NCI-H187 treated with DMSO at 0.1 percent for 48 hours (cell line): ENCODE results near the gene MYRIP.
"Not testable (repeated sequence)": the region's sequence is repeated elsewhere in the genome, so short reads cannot be mapped to it uniquely, and the experiment has no call there.

Source experiments
- DNase-seq: peaks from one replicate; lab custom pipeline; 2025; lab: John Stamatoyannopoulos, UW

The MYRIP gene

GRCh38 chr3:40037582-40037981 is 228.2 kb downstream of the MYRIP start:
- DNase-seq: no peak

GRCh38 chr3:40042752-40043443 is 233.5 kb downstream of the MYRIP start:
- DNase-seq: no peak

GRCh38 chr3:40043444-40043755 is 234.0 kb downstream of the MYRIP start:
- no peak for DNase-seq

DNA sequence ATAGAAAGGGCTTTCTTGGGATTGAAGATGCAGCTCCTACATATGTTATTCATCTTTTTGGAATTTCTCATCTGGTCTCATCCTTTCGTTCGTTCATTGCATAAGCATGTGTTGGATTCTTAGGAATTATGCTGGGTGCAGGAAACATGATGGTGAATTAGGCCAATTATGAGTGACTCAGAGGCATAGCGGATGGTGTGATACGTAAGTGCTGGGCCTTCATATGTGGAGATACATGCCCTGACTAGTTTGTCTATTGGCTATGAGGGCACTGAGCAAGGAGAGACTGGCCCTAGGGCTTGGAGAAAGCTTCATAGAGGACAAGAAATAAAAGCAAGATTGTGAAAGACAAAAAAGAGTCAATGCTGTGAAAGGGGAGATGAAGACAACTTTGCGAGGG is 235.1 kb downstream of the MYRIP start:
- no peak for DNase-seq

DNA sequence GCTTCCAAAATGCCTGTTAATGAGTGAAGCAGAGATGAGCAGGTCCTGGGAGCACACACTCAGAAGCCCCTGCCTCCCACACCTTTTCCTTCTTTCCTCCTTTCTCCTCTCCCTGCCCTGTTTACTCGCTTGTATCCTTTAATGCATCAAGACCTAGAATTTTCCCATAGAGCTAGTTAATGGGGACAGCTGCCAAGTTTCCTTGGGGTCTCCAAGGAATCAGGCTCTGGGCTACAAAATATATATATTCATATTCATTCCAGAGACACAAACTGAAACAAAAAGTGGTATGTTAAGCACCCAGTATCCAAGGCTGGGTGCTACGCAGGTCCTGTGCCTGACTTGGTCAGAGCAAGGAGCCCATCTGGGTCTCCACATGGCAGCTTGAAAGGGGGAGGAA is 235.6 kb downstream of the MYRIP start:
- DNase-seq: no peak

DNA sequence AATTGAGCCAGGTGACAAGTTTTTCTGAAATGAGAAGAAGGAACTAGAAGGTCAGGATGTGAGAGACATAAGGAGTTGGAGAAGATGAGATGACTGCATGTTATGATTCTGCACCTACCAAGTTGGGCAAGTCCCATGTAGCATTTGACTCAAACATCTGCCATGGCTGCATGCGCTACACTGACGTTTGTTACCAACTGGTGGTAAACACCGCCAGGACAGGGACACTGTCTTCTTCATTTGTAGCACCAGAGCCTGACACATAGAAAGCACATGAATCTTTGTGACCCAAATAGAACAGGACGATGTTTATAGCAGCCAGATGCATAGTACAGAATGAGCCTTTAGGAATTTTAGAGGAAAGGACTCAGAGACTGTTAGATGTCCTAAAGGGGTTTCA is 236.7 kb downstream of the MYRIP start:
- DNase-seq: no peak

DNA sequence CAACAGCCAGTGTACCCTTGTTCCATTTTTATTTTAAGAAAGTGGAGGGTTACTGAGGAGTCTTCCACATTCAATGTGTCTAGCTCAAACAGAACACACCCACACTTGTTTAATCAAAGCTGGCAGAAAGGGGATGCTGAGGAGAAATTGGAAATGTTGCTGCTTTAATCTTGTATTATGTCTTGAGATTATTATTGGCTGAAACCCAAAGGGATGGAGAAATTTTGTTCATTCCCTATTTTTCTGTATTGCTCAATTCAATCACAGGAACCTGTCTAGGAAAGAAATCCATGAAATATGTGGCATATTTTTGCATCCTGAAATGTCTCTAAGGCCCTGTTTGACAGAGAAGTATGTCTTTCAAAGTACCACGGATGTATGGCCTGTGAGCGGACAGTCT is 238.0 kb downstream of the MYRIP start:
- no peak for DNase-seq

DNA sequence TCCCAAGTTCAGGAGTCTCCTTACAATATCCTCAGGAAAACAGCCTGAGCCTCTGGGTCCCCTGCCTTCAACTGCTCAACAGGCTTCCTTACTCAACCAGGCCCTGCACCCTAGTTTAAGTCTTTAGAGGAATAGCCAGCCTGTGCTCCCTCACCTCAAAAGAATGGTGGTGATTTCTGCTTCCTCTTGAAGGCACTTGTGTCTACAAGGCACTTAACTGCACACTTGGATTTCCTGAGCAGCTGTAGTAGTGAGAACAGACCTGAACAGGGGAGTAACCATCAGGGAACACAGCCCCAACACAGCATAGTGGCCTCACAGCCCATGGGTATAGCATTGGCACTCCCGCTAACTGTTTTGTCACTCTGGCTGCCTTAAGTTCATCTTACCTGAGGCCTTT is 244.3 kb downstream of the MYRIP start:
- DNase-seq: no peak

- DNase-seq: no peak
Observed at GRCh38 chr3:40054568-40055222, 245.3 kb downstream of the MYRIP start.

DNA sequence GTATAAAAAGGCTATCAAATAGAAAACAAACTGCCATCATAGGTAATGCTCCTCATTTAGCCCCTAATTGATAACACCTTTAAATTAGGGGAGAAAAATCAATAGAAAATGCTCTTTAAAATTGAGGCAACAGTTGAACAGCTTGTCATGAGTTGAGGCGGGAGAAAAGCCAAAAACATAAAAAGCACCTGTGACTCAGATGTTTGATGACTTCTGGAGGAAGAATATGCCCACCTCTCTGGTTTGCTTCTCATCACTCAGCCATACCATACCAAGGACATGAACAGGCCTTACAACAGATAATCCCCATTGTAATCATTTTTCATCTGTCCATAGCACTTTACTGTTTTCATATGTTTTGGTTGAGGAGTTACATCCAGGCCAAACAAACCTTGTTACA is 246.0 kb downstream of the MYRIP start:
- DNase-seq: no peak

DNA sequence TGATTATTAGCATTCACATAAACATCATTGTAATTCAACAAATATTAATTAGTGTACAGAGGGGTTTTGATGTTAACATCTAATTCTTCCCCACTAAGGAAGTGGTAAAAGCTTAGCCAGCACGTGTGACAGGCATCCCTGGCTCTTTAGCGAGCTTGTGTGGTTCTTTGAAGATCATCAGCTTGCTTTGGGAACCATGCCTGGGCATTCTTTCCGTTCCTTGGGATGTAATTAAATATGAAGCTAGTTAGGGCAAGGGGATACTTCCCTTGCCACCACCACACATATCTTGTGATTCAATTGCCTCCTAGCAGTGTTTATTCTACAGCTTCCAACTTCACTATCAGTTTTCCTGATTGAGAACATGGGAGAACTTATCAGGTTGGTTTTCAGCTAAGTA is 246.5 kb downstream of the MYRIP start:
- DNase-seq: no peak

- no peak for DNase-seq
Observed at GRCh38 chr3:40057077-40057476, 247.7 kb downstream of the MYRIP start.

DNA sequence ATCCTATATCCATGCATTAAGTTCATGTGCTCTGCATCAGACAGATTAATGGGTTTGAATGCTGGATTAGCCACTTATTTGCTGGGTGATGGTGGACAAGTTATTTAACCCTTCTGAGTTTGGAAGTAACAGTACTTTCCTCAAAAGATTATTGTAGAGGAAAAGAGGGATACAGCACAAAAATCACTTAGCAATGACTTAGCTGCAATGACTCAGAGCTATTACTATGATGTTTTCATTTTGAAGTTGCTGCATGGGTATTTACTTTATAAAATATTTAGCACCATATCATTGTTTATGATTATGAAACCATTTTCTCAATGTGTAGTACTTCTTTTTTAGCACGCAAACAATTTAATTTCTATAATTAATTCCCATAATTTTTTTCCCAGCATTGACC is 248.4 kb downstream of the MYRIP start:
- DNase-seq: no peak

- DNase-seq: no peak
Observed at GRCh38 chr3:40068636-40069035, 259.2 kb downstream of the MYRIP start.

- DNase-seq: no peak
Observed at GRCh38 chr3:40070816-40071215, 261.4 kb downstream of the MYRIP start.

GRCh38 chr3:40071683-40072238 is 262.4 kb downstream of the MYRIP start:
- no peak for DNase-seq

DNA sequence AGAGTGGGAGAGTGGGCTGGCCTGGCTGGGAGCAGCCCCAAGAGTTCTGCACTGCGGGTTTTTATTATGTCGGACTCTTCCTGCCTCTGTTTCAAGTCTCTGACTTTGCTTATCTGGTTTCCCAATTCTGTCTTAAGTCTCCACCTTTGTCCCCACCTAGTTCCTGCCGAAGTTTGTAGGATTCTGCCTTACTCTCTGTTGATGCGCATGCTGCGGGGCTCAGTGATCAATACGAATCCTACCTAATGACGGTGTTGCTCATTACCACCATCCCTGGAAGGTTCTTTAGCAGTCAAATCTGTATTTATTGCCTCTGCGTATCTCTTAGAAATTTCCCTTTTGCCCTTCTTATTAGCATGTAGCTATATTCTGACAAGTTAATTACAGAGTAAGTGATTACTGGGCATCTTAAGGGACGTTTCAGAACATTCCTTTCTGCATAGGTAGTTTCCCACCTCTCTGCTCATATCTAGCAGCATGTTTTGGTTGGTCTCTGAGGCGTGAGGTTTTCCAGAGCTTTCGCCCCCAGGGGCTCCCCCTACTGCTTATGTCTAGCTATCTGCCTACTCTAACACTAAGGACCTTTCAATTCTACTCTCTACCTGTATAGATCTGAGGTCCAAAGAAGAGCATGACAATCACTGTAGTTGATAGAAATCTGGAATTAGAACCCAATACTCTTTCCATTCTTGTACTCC is 264.1 kb downstream of the MYRIP start:
- DNase-seq: no peak

GRCh38 chr3:40077139-40077538 is 267.7 kb downstream of the MYRIP start:
- not testable (repeated sequence) for DNase-seq

- DNase-seq: not testable (repeated sequence)
Observed at GRCh38 chr3:40077828-40078492, 268.6 kb downstream of the MYRIP start.

GRCh38 chr3:40078590-40078989 is 269.2 kb downstream of the MYRIP start:
- no peak for DNase-seq

- DNase-seq: no peak
Observed at GRCh38 chr3:40079203-40079846, 269.9 kb downstream of the MYRIP start.

GRCh38 chr3:40079847-40080240 is 270.4 kb downstream of the MYRIP start:
- DNase-seq: no peak
